GM06990 (cell line): ENCODE measurements around the gene CD99L2.

Experiments
- DNase-seq: peaks from one replicate; pipeline ENCODE4 v3.0.0-alpha.2; 2011; ENCODE audit not compliant: insufficient read length; ENCODE audit errors: extremely low read depth
- H3K27me3 ChIP-seq: replicated peaks from 2 replicates; pipeline ENCODE4 v1.6.0; 2011; ENCODE audit warnings: low read length; ENCODE audit not compliant: control insufficient read depth, insufficient read depth
- H3K36me3 ChIP-seq: 2 replicates; pipeline ENCODE4 v1.5.1; 2011; ENCODE audit warnings: low read length; ENCODE audit not compliant: control insufficient read depth, insufficient read depth
- H3K4me3 ChIP-seq: replicated peaks from 2 replicates; pipeline ENCODE4 v1.5.1; 2011; ENCODE audit warnings: low read depth, mild to moderate bottlenecking, control low read depth, low read length
- CTCF ChIP-seq: IDR thresholded peaks from 2 replicates; pipeline ENCODE4 v1.5.1; 2011; ENCODE audit warnings: low read length, control low read depth, mild to moderate bottlenecking, inconsistent platforms; ENCODE audit not compliant: insufficient read depth, poor library complexity, severe bottlenecking

CD99L2 gene

GRCh38 chrX:150753968-150754367, 144.5 kb downstream of the CD99L2 start:
- Histone ChIP-seq H3K36me3 (peaks cover 2% of the 10 kb centered on the region), H3K27me3 (no peaks in the 10 kb centered on the region), H3K4me3 (no peak overlapping the region)
- TF ChIP-seq CTCF, result no peak
- no peak for DNase-seq

GRCh38 chrX:150753357-150753756, 145.1 kb downstream of the CD99L2 start:
- peaks cover 2% of the 10 kb centered on the region for H3K36me3 ChIP-seq
- TF ChIP-seq CTCF, result no peak
- H3K4me3 ChIP-seq, result no peak overlapping the region
- no peaks in the 10 kb centered on the region for H3K27me3 ChIP-seq
- no peak for DNase-seq

GRCh38 chrX:150752124-150752523, 146.3 kb downstream of the CD99L2 start:
- H3K36me3 ChIP-seq, result no peaks in the 10 kb centered on the region; the same call in 1 of the 2 replicates
- no peak for TF ChIP-seq CTCF
- H3K27me3 ChIP-seq, result no peaks in the 10 kb centered on the region
- DNase-seq, result no peak
- no peak overlapping the region for H3K4me3 ChIP-seq

- Histone ChIP-seq H3K4me3 (no peak overlapping the region), H3K36me3 (no peaks in the 10 kb centered on the region; the same call in none of the 2 replicates), H3K27me3 (no peaks in the 10 kb centered on the region)
- no peak for TF ChIP-seq CTCF
- no peak for DNase-seq
These were observed 162.0 kb downstream of the CD99L2 start for GRCh38 chrX:150736475-150736874.

GRCh38 chrX:150731795-150732194, 166.7 kb downstream of the CD99L2 start:
- peaks cover 4% of the 10 kb centered on the region for H3K36me3 ChIP-seq
- no peak overlapping the region for H3K4me3 ChIP-seq
- no peak for DNase-seq
- H3K27me3 ChIP-seq, result no peaks in the 10 kb centered on the region
- no peak for TF ChIP-seq CTCF

- no peak for TF ChIP-seq CTCF
- DNase-seq, result no peak
- Histone ChIP-seq H3K36me3 (peaks cover 4% of the 10 kb centered on the region), H3K27me3 (no peaks in the 10 kb centered on the region), H3K4me3 (no peak overlapping the region)
These were observed 167.7 kb downstream of the CD99L2 start for GRCh38 chrX:150730719-150731118.
